Panc1 (cell line): ENCODE results near the gene SNRNP48. TPM values are rescaled to one million over a fixed set of nuclear protein-coding genes. Genes with fewer than 3 reads are reported as not detected.

Experiments used
- ATAC-seq: fragments of 200-7000 bp; cut with Tn5 transposase; 2 replicates; pipeline ENCODE4 v1.9.1; 2020; ENCODE audit warnings: mild to moderate bottlenecking, moderate library complexity
- BruUV-seq: library from RNA; stranded (reverse); fragments of 400-500 nt; replicated peaks from 2 replicates; lab custom pipeline; 2021; lab: Mats Ljungman, UMichigan
- CTCF ChIA-PET: fragments of 300-600 bp; sonication (Branson Sonifier 250); formaldehyde crosslinking; loops from one replicate; lab custom pipeline; 2022; ENCODE audit warnings: antibody characterized with exemption; lab: Charles Lee
- POLR2A ChIA-PET: fragments of 300-600 bp; sonication (Branson Sonifier 250); formaldehyde crosslinking; loops from one replicate; lab custom pipeline; 2022; ENCODE audit warnings: antibody characterized with exemption; lab: Charles Lee
- DNase-seq: peaks from one replicate; pipeline ENCODE4 v3.0.0-alpha.2; 2010; ENCODE audit warnings: low read depth, low spot score
- H3K27ac ChIP-seq: 2 replicates; pipeline ENCODE4 v1.5.1; 2011; ENCODE audit warnings: mild to moderate bottlenecking, low read length, inconsistent platforms
- H3K27me3 ChIP-seq: fragments of 200-500 bp; sonication (Bioruptor generic); 2 replicates; pipeline ENCODE4 v1.6.0; 2014; ENCODE audit warnings: low read length, inconsistent platforms; ENCODE audit not compliant: control insufficient read depth, insufficient read depth
- H3K36me3 ChIP-seq: fragments of 200-500 bp; sonication (Bioruptor generic); 2 replicates; pipeline ENCODE4 v1.5.1; 2014; ENCODE audit warnings: inconsistent platforms, mild to moderate bottlenecking, low read length, moderate library complexity; ENCODE audit not compliant: control insufficient read depth, insufficient read depth
- H3K4me1 ChIP-seq: 2 replicates; pipeline ENCODE4 v1.5.1; 2011; ENCODE audit warnings: inconsistent platforms, mild to moderate bottlenecking, low read length, moderate library complexity; ENCODE audit not compliant: control insufficient read depth, insufficient read depth
- H3K4me3 ChIP-seq, 2 experiments: 2 replicates each; pipeline ENCODE4 v1.5.1; 2011 to 2012; ENCODE audit warnings: low read depth in 2 of 2, low read length in 2 of 2, mild to moderate bottlenecking in 2 of 2, inconsistent platforms in 1 of 2, moderate library complexity in 1 of 2
- H3K9me3 ChIP-seq: fragments of 200-500 bp; sonication (Bioruptor generic); 2 replicates; pipeline ENCODE4 v1.5.1; 2014; ENCODE audit warnings: low read depth, mild to moderate bottlenecking, inconsistent platforms, low read length, moderate library complexity; ENCODE audit not compliant: control insufficient read depth, insufficient read depth
- CTCF ChIP-seq: fragments of 450-650 bp; IDR thresholded peaks from 2 replicates; pipeline ENCODE4 v1.5.1; 2017; ENCODE audit warnings: mild to moderate bottlenecking
- POLR2AphosphoS5 ChIP-seq: IDR thresholded peaks from 2 replicates; pipeline ENCODE4 v1.6.1; 2012; ENCODE audit warnings: mild to moderate bottlenecking, low read depth, low read length, moderate library complexity
- REST ChIP-seq, 2 experiments: IDR thresholded peaks; 2 replicates each; pipeline ENCODE4 v1.6.1; 2011 to 2012; ENCODE audit warnings: low read depth in 2 of 2, control low read depth in 1 of 2, low read length in 1 of 2, mild to moderate bottlenecking in 1 of 2, moderate library complexity in 1 of 2; ENCODE audit not compliant: insufficient read depth in 1 of 2
- SIN3A ChIP-seq: IDR thresholded peaks from 2 replicates; pipeline ENCODE4 v1.6.1; 2012; ENCODE audit warnings: low read depth, mild to moderate bottlenecking, low read length, moderate library complexity, borderline replicate concordance; ENCODE audit not compliant: insufficient read depth
- TCF7L2 ChIP-seq: IDR thresholded peaks from 2 replicates; pipeline ENCODE4 v1.6.1; 2011; ENCODE audit warnings: mild to moderate bottlenecking, low read depth, low read length, inconsistent platforms
- in situ Hi-C: cut with HindIII; loops from 2 replicates; pipeline ENCODE4 v1.10.0; 2016; ENCODE audit warnings: low sequenced_read_pairs, low pct_unique_long_range_greater_than_20kb
- intact Hi-C: fragments of 100-400 bp; cut with micrococcal nuclease; formaldehyde crosslinking; loops from one replicate; pipeline ENCODE4 v1.10.0; 2022; ENCODE audit not compliant: unreplicated experiment
- total RNA-seq: library from RNA; stranded (reverse); gene quantifications from one replicate; pipeline ENCODE4 v1.2.1, GENCODE V29; 2021; ENCODE audit not compliant: unreplicated experiment

Gene SNRNP48
- total RNA-seq, 1 experiment from 2014 or later, result 10.7 TPM

- no peak overlapping the region for H3K27ac ChIP-seq
- in situ Hi-C loops, result no loop called here
- no peaks in the 10 kb centered on the region for H3K27me3 ChIP-seq
- DNase-seq (no peak), ATAC-seq (no peak)
- intact Hi-C loops, result no loop called here
- no peaks in the 10 kb centered on the region for H3K4me1 ChIP-seq
- H3K36me3 ChIP-seq, result no peaks in the 10 kb centered on the region
- no peak overlapping the region for H3K4me3 ChIP-seq
- ChIA-PET CTCF (no interaction called here), POLR2A (no interaction called here)
- BruUV-seq, result no TSS peak
- no peak for TF ChIP-seq CTCF
- TF ChIP-seq TCF7L2, result no peak
- no peak for TF ChIP-seq POLR2AphosphoS5
- no peak for TF ChIP-seq SIN3A
- no peak for TF ChIP-seq REST (IDR thresholded peaks at IDR 0.05; ENCODE audit: insufficient read depth in 1 of 2, low read depth in 2 of 2, low read length in 1 of 2)
- H3K9me3 ChIP-seq, result no peaks in the 10 kb centered on the region; the same call in 1 of the 2 replicates
Measured at GRCh38 chr6:7639427-7639826, 49.4 kb downstream of the SNRNP48 start.

GRCh38 chr6:7640016-7640415 lies 50.0 kb downstream of the SNRNP48 start:
- no peaks in the 10 kb centered on the region for H3K27me3 ChIP-seq
- ChIA-PET POLR2A (interaction anchor here (0.7 kb wide), 1 partner anchor 369 kb away, joined by 8 read pairs; no protein-coding TSS in a partner anchor), CTCF (no interaction called here)
- intact Hi-C loops (no loop called here), in situ Hi-C loops (no loop called here)
- TF ChIP-seq POLR2AphosphoS5 (no peak), SIN3A (no peak), TCF7L2 (no peak), CTCF (no peak), REST (IDR thresholded peaks at IDR 0.05; ENCODE audit: insufficient read depth in 1 of 2, low read depth in 2 of 2, low read length in 1 of 2) (no peak)
- ATAC-seq, result no peak
- no peak overlapping the region for H3K4me3 ChIP-seq
- no peaks in the 10 kb centered on the region for H3K36me3 ChIP-seq
- no peak for DNase-seq
- no peaks in the 10 kb centered on the region; the same call in 1 of the 2 replicates for H3K9me3 ChIP-seq
- no peaks in the 10 kb centered on the region for H3K4me1 ChIP-seq
- no TSS peak for BruUV-seq
- no peak overlapping the region for H3K27ac ChIP-seq
